ENCODE measurements around the gene CKAP5. TPM values are rescaled to one million over a fixed set of nuclear protein-coding genes. Genes with fewer than 3 reads are reported as not detected.

The CKAP5 gene
- polyA plus RNA-seq, 1 donor (not counting 4 experiments of a cell fraction or from before 2014, with no cell fraction given) = 96.4 TPM

GRCh38 chr11:46855167-46855566, 9.1 kb upstream of the CKAP5 start:
- H3K9ac ChIP-seq (ENCODE audit: control insufficient read depth, extremely low read depth, insufficient read depth, low read length) = no peak overlapping the region
- H3K4me3 ChIP-seq (ENCODE audit: control insufficient read depth in 2 of 3, extremely low read depth in 1 of 3, insufficient read depth in 2 of 3, low read depth in 1 of 3, low read length in 3 of 3) = no peak overlapping the region
- H3K4me1 ChIP-seq (ENCODE audit: control insufficient read depth, extremely low read depth, insufficient read depth, low read length) = no peaks in the 10 kb centered on the region
- H3K9me1 ChIP-seq (ENCODE audit: control insufficient read depth, extremely low read depth, insufficient read depth, low read length) = no peaks in the 10 kb centered on the region
- DNase-seq (ENCODE audit: low read depth, low spot score) (no peak), FAIRE-seq (no peak)
- H3K36me3 ChIP-seq (ENCODE audit: control insufficient read depth in 2 of 2, extremely low read depth in 1 of 2, insufficient read depth in 2 of 2, low read length in 2 of 2) = peaks cover 0 to 3% of the 10 kb centered on the region in 2 experiments
- no peak overlapping the region for H3K4me2 ChIP-seq (ENCODE audit: control insufficient read depth, extremely low read depth, insufficient read depth, low read depth, low read length)
- no peak overlapping the region for H3K27ac ChIP-seq (ENCODE audit: control insufficient read depth, insufficient read depth, low read length)
- no peaks in the 10 kb centered on the region for H3K9me3 ChIP-seq (ENCODE audit: control insufficient read depth, low read depth, low read length)
- dilution Hi-C loops (cut with MboI; ENCODE audit: extremely low pct_ligation_motif_present, low sequenced_read_pairs) = no loop called here
- H3K79me2 ChIP-seq (ENCODE audit: control insufficient read depth, insufficient read depth, low read length) = no peaks in the 10 kb centered on the region
- no peaks in the 10 kb centered on the region for H3K27me3 ChIP-seq (ENCODE audit: control insufficient read depth, extremely low read depth, insufficient read depth, low read length)
- TF ChIP-seq CTCF (optimal IDR thresholded peaks at IDR 0.05 in 1 of 3, IDR thresholded peaks at IDR 0.05 in 1 of 3, conservative IDR thresholded peaks at IDR 0.05 in 1 of 3; ENCODE audit: extremely low read depth in 1 of 3, insufficient read depth in 2 of 3, low read length in 3 of 3) (no peak), EZH2 (IDR thresholded peaks at IDR 0.05; ENCODE audit: low read length) (no peak)
- no peak overlapping the region for H2AFZ ChIP-seq (ENCODE audit: control insufficient read depth, low read length)
- H4K20me1 ChIP-seq (ENCODE audit: control insufficient read depth, extremely low read depth, insufficient read depth, low read length) = no peaks in the 10 kb centered on the region

- no peaks in the 10 kb centered on the region for H3K9me1 ChIP-seq (ENCODE audit: control insufficient read depth, extremely low read depth, insufficient read depth, low read length)
- H3K27ac ChIP-seq (ENCODE audit: control insufficient read depth, insufficient read depth, low read length) = no peak overlapping the region
- peaks cover 2% of the 10 kb centered on the region for H3K79me2 ChIP-seq (ENCODE audit: control insufficient read depth, insufficient read depth, low read length)
- TF ChIP-seq CTCF (optimal IDR thresholded peaks at IDR 0.05 in 1 of 3, IDR thresholded peaks at IDR 0.05 in 1 of 3, conservative IDR thresholded peaks at IDR 0.05 in 1 of 3; ENCODE audit: extremely low read depth in 1 of 3, insufficient read depth in 2 of 3, low read length in 3 of 3) (no peak), EZH2 (IDR thresholded peaks at IDR 0.05; ENCODE audit: low read length) (no peak)
- H2AFZ ChIP-seq (ENCODE audit: control insufficient read depth, low read length) = no peak overlapping the region
- H3K9me3 ChIP-seq (ENCODE audit: control insufficient read depth, low read depth, low read length) = no peaks in the 10 kb centered on the region
- no peaks in the 10 kb centered on the region for H4K20me1 ChIP-seq (ENCODE audit: control insufficient read depth, extremely low read depth, insufficient read depth, low read length)
- H3K9ac ChIP-seq (ENCODE audit: control insufficient read depth, extremely low read depth, insufficient read depth, low read length) = no peak overlapping the region
- H3K27me3 ChIP-seq (ENCODE audit: control insufficient read depth, extremely low read depth, insufficient read depth, low read length) = no peaks in the 10 kb centered on the region
- no peak for DNase-seq (ENCODE audit: low read depth, low spot score)
- no peaks in the 10 kb centered on the region for H3K36me3 ChIP-seq (ENCODE audit: control insufficient read depth in 2 of 2, extremely low read depth in 1 of 2, insufficient read depth in 2 of 2, low read length in 2 of 2)
- H3K4me2 ChIP-seq (ENCODE audit: control insufficient read depth, extremely low read depth, insufficient read depth, low read depth, low read length) = no peak overlapping the region
- dilution Hi-C loops (cut with MboI; ENCODE audit: extremely low pct_ligation_motif_present, low sequenced_read_pairs) = no loop called here
- no peak for FAIRE-seq
- H3K4me1 ChIP-seq (ENCODE audit: control insufficient read depth, extremely low read depth, insufficient read depth, low read length) = peaks cover 6% of the 10 kb centered on the region
- H3K4me3 ChIP-seq (ENCODE audit: control insufficient read depth in 2 of 3, extremely low read depth in 1 of 3, insufficient read depth in 2 of 3, low read depth in 1 of 3, low read length in 3 of 3) = no peak overlapping the region
These were observed 4.8 kb upstream of the CKAP5 start for GRCh38 chr11:46850829-46851380.
